ENCODE results near the gene DDI2.

Gene DDI2

DNA sequence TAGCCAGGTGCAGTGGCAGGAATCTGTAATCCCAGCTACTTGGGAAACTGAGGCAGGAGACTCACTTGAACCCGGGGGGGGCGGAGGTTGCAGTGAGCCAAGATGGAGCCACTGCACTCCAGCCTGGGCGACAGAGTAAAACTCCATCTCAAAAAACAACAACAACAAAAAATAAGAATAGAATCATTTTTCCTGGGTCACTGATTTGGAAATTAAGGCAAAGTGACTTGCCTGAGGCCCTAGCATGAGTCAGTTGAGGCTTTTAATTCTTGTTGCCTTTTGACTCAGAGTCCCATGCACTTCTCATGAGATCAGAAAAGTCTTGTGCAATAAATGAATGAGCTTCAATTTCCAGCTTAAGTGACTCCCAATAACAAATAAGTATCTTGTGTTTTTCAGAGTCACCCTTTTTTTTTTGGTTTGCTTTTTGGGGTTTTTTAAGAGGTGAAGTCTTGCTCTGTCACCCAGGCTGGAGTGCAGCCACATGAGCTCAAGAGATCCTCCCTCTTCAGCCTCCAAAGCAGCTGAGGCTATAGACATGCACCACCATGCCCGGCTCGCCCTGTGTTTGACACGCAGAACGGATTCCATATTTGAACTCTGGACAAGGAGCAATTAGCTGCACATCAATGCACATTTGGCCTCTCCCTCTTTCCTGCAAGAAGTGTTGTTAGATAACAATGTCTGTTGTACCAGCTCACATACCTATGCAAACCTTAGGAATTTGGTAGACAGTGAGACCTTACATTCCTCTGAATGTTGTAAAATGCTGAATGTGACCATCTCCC, 63.5 kb downstream of the DDI2 start:
- Histone ChIP-seq H3K36me3 (ENCODE audit: insufficient read depth, low read length) (no peaks in the 10 kb centered on the region), H3K4me3 (ENCODE audit: low read depth, low read length) (0 out of 2 replicates have a peak overlapping the region, but pooled peaks have one; percentile 23), H3K79me2 (ENCODE audit: control insufficient read depth, insufficient read depth, low read length, unreplicated experiment) (peaks cover 20% of the 10 kb centered on the region), H3K27me3 (ENCODE audit: insufficient read depth, low read length) (no peaks in the 10 kb centered on the region), H3K27ac (ENCODE audit: low read depth, low read length) (peak overlapping the region; percentile 91), H3K4me1 (ENCODE audit: control insufficient read depth, insufficient read depth, low read length, unreplicated experiment) (peaks cover 33% of the 10 kb centered on the region), H2AFZ (ENCODE audit: low read length, unreplicated experiment) (peak overlapping the region; percentile 16)

DNA sequence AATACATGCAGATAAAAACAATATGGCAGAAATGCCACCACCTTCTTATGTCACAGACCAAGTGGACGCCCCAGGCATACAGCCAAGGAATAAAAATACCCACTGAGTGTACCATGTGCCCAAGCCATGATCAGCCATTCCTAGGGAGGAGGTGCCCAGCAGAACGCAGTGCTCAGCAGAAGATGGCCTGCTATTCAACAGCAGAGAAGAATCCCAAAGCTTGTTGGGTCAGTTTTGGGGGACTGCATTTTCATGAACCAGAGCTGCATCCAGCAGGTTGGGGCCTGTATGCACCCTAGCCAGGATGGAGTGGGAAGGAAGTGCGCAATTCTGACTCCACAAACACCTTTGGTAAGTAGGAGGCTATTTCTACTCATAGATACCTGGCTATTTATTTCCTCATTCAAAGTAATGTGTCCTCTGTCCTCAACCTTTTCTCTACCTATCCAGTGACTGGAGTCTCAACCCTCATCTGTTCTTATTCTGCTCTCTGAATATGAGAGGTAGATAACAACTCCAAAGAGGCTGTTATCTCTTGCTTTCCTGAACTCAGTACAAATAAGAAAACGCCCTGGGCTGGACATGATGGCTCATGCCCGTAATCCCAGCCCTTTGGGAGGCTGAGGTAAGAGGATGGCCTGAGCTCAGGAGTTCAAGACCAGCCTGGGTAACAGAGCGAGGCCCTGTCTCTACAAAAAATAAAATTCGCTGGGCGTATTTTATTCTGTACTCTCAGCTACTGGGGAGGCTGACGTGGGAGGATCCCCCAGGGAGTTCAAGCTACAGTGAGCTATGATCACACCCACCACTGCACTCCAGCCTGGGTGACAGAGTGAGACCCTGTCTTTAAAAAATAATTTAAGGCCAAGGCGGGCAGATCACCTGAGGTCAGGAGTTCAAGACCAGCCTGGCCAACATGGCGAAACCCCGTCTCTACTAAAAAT, 64.4 kb downstream of the DDI2 start:
- Histone ChIP-seq H3K27ac (ENCODE audit: low read depth, low read length) (peak overlapping the region; percentile 91), H3K4me3 (ENCODE audit: low read depth, low read length) (no peak overlapping the region), H3K4me1 (ENCODE audit: control insufficient read depth, insufficient read depth, low read length, unreplicated experiment) (peaks cover 38% of the 10 kb centered on the region), H3K79me2 (ENCODE audit: control insufficient read depth, insufficient read depth, low read length, unreplicated experiment) (peaks cover 28% of the 10 kb centered on the region), H3K36me3 (ENCODE audit: insufficient read depth, low read length) (no peaks in the 10 kb centered on the region), H3K27me3 (ENCODE audit: insufficient read depth, low read length) (no peaks in the 10 kb centered on the region), H2AFZ (ENCODE audit: low read length, unreplicated experiment) (peak overlapping the region; percentile 16)

DNA sequence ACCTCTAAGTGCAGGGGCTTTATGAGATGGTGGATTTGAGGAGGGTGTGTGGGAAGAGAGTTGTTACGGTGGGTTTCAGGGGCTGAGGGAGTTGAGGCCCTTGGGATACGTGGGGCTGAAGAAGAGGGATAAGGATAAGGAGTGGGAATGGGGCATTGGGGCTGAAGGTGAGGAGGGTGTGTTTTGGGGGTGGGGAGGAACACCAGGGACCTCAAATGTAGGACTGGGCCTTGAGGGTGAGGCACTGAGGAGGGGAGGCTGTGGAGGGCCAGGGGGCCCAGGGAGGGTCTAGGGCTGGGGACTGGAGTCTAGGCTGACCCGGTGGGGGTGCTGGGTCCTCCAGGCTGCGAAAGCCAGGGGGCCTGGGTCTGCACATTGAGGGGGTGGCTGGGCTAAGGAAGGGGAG, 65.7 kb downstream of the DDI2 start:
- H3K27ac ChIP-seq (ENCODE audit: low read depth, low read length), result 0 out of 2 replicates have a peak overlapping the region, but pooled peaks have one; percentile 17

DNA sequence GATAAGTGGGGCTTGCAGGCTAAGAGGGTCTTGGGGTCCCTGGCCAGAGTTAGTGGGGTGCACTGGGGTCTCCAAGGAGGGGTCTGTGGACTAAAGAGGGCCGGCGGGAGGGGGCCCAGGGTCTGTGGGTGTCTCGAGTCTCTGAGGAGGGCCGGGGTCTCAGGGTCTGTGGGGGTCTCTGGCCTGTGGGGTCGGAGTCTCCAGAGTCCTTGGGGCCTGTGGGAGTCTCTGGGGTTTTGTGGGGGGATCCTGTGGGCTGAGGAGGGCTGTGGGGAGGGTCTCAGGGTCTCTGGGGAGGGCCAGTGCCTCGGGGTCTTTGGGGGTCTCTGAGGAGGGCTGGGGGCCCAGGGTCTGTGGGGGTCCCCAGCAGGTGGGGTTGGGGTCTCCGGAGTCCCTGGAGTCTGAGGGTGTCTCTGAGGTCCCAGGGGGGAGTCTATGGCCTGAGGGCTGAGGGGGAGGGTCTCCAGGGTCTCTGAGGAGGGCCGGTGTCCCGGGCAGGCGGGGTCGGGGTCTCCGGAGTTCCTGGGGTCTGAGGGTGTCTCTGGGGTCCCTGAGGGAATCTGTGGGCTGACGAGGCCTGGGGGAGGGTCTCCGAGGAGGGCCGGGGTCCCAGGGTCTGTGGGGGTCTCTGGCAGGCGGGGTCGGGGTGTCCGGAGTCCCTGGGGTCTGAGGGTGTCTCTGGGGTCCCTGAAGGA, 66.2 kb downstream of the DDI2 start:
- no peaks in the 10 kb centered on the region for H3K27me3 ChIP-seq (ENCODE audit: insufficient read depth, low read length)
- H3K36me3 ChIP-seq (ENCODE audit: insufficient read depth, low read length), result peaks cover 5% of the 10 kb centered on the region; the same call in 1 of the 2 replicates
- peaks cover 40% of the 10 kb centered on the region for H3K4me1 ChIP-seq (ENCODE audit: control insufficient read depth, insufficient read depth, low read length, unreplicated experiment)
- peak overlapping the region; percentile 83 for H3K4me3 ChIP-seq (ENCODE audit: low read depth, low read length)
- H3K27ac ChIP-seq (ENCODE audit: low read depth, low read length), result peak overlapping the region; percentile 86
- peaks cover 45% of the 10 kb centered on the region for H3K79me2 ChIP-seq (ENCODE audit: control insufficient read depth, insufficient read depth, low read length, unreplicated experiment)
- H2AFZ ChIP-seq (ENCODE audit: low read length, unreplicated experiment), result peak overlapping the region; percentile 90

More for the DNA sequence above, 65.7 kb downstream of the DDI2 start:
- peaks cover 5% of the 10 kb centered on the region; the same call in 1 of the 2 replicates for H3K36me3 ChIP-seq (ENCODE audit: insufficient read depth, low read length)
- no peak overlapping the region for H3K4me3 ChIP-seq (ENCODE audit: low read depth, low read length)
- peaks cover 43% of the 10 kb centered on the region for H3K4me1 ChIP-seq (ENCODE audit: control insufficient read depth, insufficient read depth, low read length, unreplicated experiment)
- H2AFZ ChIP-seq (ENCODE audit: low read length, unreplicated experiment), result no peak overlapping the region
- H3K79me2 ChIP-seq (ENCODE audit: control insufficient read depth, insufficient read depth, low read length, unreplicated experiment), result peaks cover 41% of the 10 kb centered on the region
- no peaks in the 10 kb centered on the region for H3K27me3 ChIP-seq (ENCODE audit: insufficient read depth, low read length)

DNA sequence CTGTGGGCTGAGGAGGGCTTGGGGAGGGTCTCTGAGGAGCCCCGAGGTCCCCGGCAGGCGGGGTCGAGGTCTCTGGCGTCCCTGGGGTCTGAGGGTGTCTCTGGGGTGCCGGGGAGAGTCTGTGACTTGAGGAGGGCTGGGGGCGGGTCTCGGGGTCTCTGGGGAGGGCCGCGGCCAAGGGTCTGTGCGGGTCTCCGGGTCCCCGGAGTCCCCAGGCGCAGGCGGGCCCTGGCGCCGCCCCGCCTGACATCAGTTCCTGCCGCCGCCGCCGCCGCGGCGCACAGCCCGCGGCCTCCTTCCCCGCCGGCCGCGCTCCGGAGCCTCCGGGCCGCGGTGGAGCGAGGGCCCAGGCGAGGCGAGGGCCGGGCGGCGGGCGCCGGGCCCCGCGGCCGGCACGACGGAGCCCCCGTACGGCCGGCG, 66.8 kb downstream of the DDI2 start, which contains the start of gene PLEKHM2:
PLEKHM2 (plus strand) TSS at position 279 of the 420 bp plus-strand sequence. CDS start 239 bp downstream, outside the sequence.
- Histone ChIP-seq H3K36me3 (ENCODE audit: insufficient read depth, low read length) (peaks cover 5% of the 10 kb centered on the region; the same call in 1 of the 2 replicates), H3K4me3 (ENCODE audit: low read depth, low read length) (peak within 1 kb of the TSS; percentile 97), H3K4me1 (ENCODE audit: control insufficient read depth, insufficient read depth, low read length, unreplicated experiment) (peaks cover 39% of the 10 kb centered on the region), H3K27ac (ENCODE audit: low read depth, low read length) (peak within 1 kb of the TSS; percentile 86), H3K27me3 (ENCODE audit: insufficient read depth, low read length) (no peaks in the 10 kb centered on the region), H2AFZ (ENCODE audit: low read length, unreplicated experiment) (peak within 1 kb of the TSS; percentile 94), H3K79me2 (ENCODE audit: control insufficient read depth, insufficient read depth, low read length, unreplicated experiment) (peaks cover 51% of the 10 kb centered on the region)

DNA sequence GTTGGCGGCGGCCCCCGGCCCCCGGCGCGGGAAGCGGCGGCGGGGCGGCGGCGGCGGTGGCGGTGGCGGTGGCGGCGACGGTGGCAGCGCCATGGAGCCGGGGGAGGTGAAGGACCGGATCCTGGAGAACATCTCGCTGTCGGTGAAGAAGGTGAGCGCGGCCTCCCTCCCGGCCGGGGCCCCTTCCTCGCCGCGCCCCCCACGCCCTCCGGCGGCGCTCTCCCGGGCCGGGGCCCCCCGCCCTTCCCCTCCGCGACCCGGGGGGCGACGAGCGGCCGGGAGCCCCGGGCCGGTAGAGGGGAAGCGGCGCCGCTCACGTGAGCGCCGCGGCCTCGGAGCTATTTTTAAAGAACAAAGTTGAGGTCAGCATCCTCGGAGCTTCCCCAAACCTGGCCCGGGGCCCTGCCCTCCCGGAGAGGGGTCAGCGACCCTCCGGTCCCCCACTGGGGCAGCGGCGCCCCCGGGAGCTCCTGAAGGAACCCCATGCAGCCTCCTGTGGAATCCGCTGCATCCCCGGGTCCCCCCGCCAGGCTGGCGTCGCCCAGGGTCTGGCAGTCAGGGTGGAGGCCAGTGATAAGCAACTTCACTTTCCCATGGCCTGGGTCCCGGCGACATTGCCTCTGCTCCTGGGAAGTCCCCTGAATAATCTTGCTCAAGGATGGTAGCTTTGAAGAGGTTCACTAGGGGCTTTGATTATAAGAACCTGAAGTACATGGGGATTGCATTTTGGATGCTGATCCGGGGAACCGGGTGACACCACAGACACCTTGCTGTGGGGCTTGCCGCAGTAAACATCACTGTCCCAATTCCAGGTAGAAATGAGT, 67.4 kb downstream of the DDI2 start:
- peak overlapping the region; percentile 94 for H2AFZ ChIP-seq (ENCODE audit: low read length, unreplicated experiment)
- peaks cover 57% of the 10 kb centered on the region for H3K79me2 ChIP-seq (ENCODE audit: control insufficient read depth, insufficient read depth, low read length, unreplicated experiment)
- H3K4me3 ChIP-seq (ENCODE audit: low read depth, low read length), result peak overlapping the region; percentile 97
- H3K36me3 ChIP-seq (ENCODE audit: insufficient read depth, low read length), result peaks cover 5% of the 10 kb centered on the region; the same call in 1 of the 2 replicates
- H3K27me3 ChIP-seq (ENCODE audit: insufficient read depth, low read length), result no peaks in the 10 kb centered on the region
- peak overlapping the region; percentile 67 for H3K27ac ChIP-seq (ENCODE audit: low read depth, low read length)
- peaks cover 37% of the 10 kb centered on the region for H3K4me1 ChIP-seq (ENCODE audit: control insufficient read depth, insufficient read depth, low read length, unreplicated experiment)

DNA sequence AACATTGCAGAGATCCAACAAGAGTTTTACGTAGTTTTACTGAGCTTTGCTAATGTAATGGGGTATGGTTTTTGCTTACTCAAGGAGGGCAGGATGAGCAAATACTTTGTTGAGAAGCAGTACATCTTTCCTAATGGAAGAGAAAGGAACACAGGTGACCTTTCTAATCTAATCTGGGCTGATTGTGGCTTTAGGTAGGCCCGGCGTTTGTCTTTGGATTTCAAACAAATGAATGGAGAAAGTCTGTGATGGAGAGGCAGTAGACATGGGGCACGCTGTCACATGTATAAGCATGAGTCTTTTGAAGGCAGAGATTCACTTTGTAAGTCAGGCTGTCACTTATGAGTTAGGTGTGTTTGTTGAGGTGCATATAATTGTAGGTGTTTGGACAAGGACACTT, 68.6 kb downstream of the DDI2 start:
- peaks cover 66% of the 10 kb centered on the region for H3K79me2 ChIP-seq (ENCODE audit: control insufficient read depth, insufficient read depth, low read length, unreplicated experiment)

DNA sequence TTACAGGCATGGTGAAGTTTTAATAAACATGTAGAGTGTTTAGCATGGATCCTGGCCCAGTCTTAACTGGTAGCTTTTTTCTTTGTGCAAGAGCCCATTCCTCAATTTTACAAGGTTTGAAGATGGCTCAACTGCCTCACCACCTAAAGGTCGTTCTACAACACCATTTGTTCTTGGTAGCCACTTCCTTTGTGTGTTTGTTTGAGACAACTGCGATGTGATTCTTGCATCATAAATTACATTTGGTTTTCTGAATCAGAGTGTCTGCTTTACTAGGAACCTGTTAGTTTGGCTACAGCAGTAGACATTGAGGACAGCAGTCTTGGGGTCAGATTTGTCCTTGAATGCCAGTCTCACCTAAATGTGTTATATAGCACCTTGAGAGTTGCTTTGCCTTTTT, 70.2 kb downstream of the DDI2 start:
- H3K27me3 ChIP-seq (ENCODE audit: insufficient read depth, low read length), result no peaks in the 10 kb centered on the region
- no peak overlapping the region for H3K4me3 ChIP-seq (ENCODE audit: low read depth, low read length)
- peaks cover 82% of the 10 kb centered on the region for H3K79me2 ChIP-seq (ENCODE audit: control insufficient read depth, insufficient read depth, low read length, unreplicated experiment)
- H3K36me3 ChIP-seq (ENCODE audit: insufficient read depth, low read length), result peaks cover 5% of the 10 kb centered on the region; the same call in 1 of the 2 replicates
- H2AFZ ChIP-seq (ENCODE audit: low read length, unreplicated experiment), result no peak overlapping the region
- peaks cover 36% of the 10 kb centered on the region for H3K4me1 ChIP-seq (ENCODE audit: control insufficient read depth, insufficient read depth, low read length, unreplicated experiment)
- no peak overlapping the region for H3K27ac ChIP-seq (ENCODE audit: low read depth, low read length)

More for the DNA sequence above, 68.6 kb downstream of the DDI2 start:
- H3K4me3 ChIP-seq (ENCODE audit: low read depth, low read length), result peak overlapping the region; percentile 97
- no peaks in the 10 kb centered on the region for H3K27me3 ChIP-seq (ENCODE audit: insufficient read depth, low read length)
- H3K4me1 ChIP-seq (ENCODE audit: control insufficient read depth, insufficient read depth, low read length, unreplicated experiment), result peaks cover 30% of the 10 kb centered on the region
- 0 out of 2 replicates have a peak overlapping the region, but pooled peaks have one; percentile 4 for H3K27ac ChIP-seq (ENCODE audit: low read depth, low read length)
- H2AFZ ChIP-seq (ENCODE audit: low read length, unreplicated experiment), result no peak overlapping the region
- H3K36me3 ChIP-seq (ENCODE audit: insufficient read depth, low read length), result peaks cover 5% of the 10 kb centered on the region; the same call in 1 of the 2 replicates

DNA sequence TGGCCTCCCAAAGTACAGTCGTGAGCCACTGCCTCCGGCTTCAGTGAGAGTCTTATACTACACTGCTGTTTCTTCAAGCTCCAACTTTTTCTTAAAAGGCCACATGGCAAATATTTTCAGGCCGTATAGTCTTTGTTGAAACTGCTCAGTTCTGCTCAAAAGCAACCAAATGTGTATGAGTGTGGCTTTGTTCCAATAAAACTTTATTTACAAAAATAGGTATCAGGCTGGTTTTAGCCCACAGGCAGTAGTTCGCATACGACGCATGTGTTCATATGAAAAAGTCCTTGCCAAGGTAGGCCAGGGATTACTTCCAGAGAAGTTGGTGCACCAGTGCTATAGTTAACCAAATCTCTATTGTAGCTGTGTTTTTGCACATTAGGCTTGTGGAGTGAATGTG, 73.1 kb downstream of the DDI2 start:
- H2AFZ ChIP-seq (ENCODE audit: low read length, unreplicated experiment), result no peak overlapping the region
- H3K4me3 ChIP-seq (ENCODE audit: low read depth, low read length), result no peak overlapping the region
- H3K79me2 ChIP-seq (ENCODE audit: control insufficient read depth, insufficient read depth, low read length, unreplicated experiment), result peaks cover 92% of the 10 kb centered on the region
- peaks cover 33% of the 10 kb centered on the region for H3K4me1 ChIP-seq (ENCODE audit: control insufficient read depth, insufficient read depth, low read length, unreplicated experiment)
- peaks cover 5% of the 10 kb centered on the region; the same call in 1 of the 2 replicates for H3K36me3 ChIP-seq (ENCODE audit: insufficient read depth, low read length)
- H3K27me3 ChIP-seq (ENCODE audit: insufficient read depth, low read length), result no peaks in the 10 kb centered on the region
- H3K27ac ChIP-seq (ENCODE audit: low read depth, low read length), result no peak overlapping the region

Measured in ACC112 (cell line).